ENCODE data around the gene STX4.

DNA sequence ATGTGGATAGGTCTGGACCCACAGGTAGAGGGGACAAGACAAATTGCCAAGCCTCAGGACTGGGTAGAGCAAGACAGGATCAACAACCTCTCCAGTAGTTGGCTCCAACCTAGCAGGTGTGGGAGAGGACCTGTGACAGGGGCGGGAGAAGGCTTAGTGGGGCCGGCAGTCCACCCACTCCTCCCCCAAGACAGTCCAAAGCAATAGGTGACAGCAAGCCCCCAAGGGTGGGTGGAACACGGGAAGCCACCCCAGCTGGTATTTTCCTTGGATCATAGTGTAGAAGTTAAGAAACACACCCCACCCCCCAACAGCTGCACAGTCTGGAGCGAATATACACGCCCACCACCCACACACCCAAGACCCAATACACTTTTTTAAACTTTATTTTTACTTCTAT lies 4.1 kb upstream of the STX4 start:
- no peak for TF ChIP-seq POLR2AphosphoS5 (IDR thresholded peaks at IDR 0.05; ENCODE audit: low read depth, low read length)
- no peak for TF ChIP-seq TAF1 (IDR thresholded peaks at IDR 0.05; ENCODE audit: borderline replicate concordance, insufficient read depth, low read length)
- no peak for TF ChIP-seq SIN3A (IDR thresholded peaks at IDR 0.05; ENCODE audit: borderline replicate concordance, insufficient read depth, low read length)
- TF ChIP-seq REST (IDR thresholded peaks at IDR 0.05; ENCODE audit: insufficient read depth in 1 of 2, low read depth in 2 of 2, low read length in 2 of 2) = no peak
